Natural killer cell (primary cell): Measurements from ENCODE around the gene IFNL1. TPM values are rescaled to one million over a fixed set of nuclear protein-coding genes. Genes with fewer than 3 reads are reported as not detected.

Source experiments
- ATAC-seq, 3 donors: fragments of 150-1000 bp in 2 of 3; fragments of 200-7000 bp in 1 of 3; cut with Tn5 transposase; 1 replicate in 1 of 3; 2 replicates in 2 of 3; pipeline ENCODE4 v1.10.0; 2021; ENCODE audit warnings: mild to moderate bottlenecking in 2 of 3, moderate library complexity in 2 of 3
- DNase-seq, 2 donors: peaks; one replicate each; pipeline versions ENCODE4 v3.0.0 to v3.0.0-alpha.2; 2013 to 2021; ENCODE audit warnings: mixed read lengths in 1 of 2
- H3K27ac ChIP-seq: one replicate; pipeline ENCODE4 v1.5.1; 2013; ENCODE audit warnings: mild to moderate bottlenecking, low read length
- H3K27me3 ChIP-seq: one replicate; pipeline ENCODE4 v1.6.1; 2013; ENCODE audit warnings: low read length; ENCODE audit not compliant: control insufficient read depth, insufficient read depth
- H3K36me3 ChIP-seq: one replicate; pipeline ENCODE4 v1.6.1; 2013; ENCODE audit warnings: low read length; ENCODE audit not compliant: control insufficient read depth, insufficient read depth
- H3K4me1 ChIP-seq: one replicate; pipeline ENCODE4 v1.6.1; 2013; ENCODE audit warnings: low read length; ENCODE audit not compliant: control insufficient read depth, insufficient read depth
- H3K4me3 ChIP-seq: one replicate; pipeline ENCODE4 v1.5.1; 2013; ENCODE audit warnings: low read length
- H3K9me3 ChIP-seq: one replicate; pipeline ENCODE4 v1.6.1; 2013; ENCODE audit warnings: low read length; ENCODE audit not compliant: control insufficient read depth, insufficient read depth
- H3K27ac Mint-ChIP-seq, 2 donors: one replicate each; pipeline ENCODE4 v1.8.0; 2022; ENCODE audit warnings: mild to moderate bottlenecking in 2 of 2, mixed read lengths in 2 of 2, moderate library complexity in 1 of 2
- H3K27me3 Mint-ChIP-seq, 2 donors: one replicate each; pipeline ENCODE4 v1.8.0; 2022; ENCODE audit warnings: low read depth in 2 of 2, mixed read lengths in 2 of 2
- H3K36me3 Mint-ChIP-seq: one replicate; pipeline ENCODE4 v1.8.0; 2022; ENCODE audit warnings: mixed read lengths
- H3K4me1 Mint-ChIP-seq, 2 donors: one replicate each; pipeline ENCODE4 v1.8.0; 2022; ENCODE audit warnings: mixed read lengths in 2 of 2
- H3K4me3 Mint-ChIP-seq: one replicate; pipeline ENCODE4 v1.8.0; 2022; ENCODE audit warnings: mild to moderate bottlenecking, moderate library complexity, mixed read lengths
- H3K9me3 Mint-ChIP-seq, 2 donors: one replicate each; pipeline ENCODE4 v1.8.0; 2022; ENCODE audit warnings: mixed read lengths in 2 of 2
- CTCF ChIP-seq: fragments of 200-600 bp; IDR thresholded peaks from one replicate; pipeline ENCODE4 v1.8.0; 2022; ENCODE audit warnings: antibody characterized with exemption
- WGBS: methylation state at CpG from one replicate; pipeline ENCODE4 v1.1.7; 2013; ENCODE audit warnings: missing lambda C conversion rate; ENCODE audit not compliant: insufficient coverage; 5-methylcytosine and 5-hydroxymethylcytosine counted together
- intact Hi-C: fragments of 100-400 bp; cut with micrococcal nuclease; formaldehyde crosslinking; loops from one replicate; pipeline ENCODE4 v1.14.2; 2022
- total RNA-seq, 4 donors: library from RNA; stranded (reverse); fragments of 120-200 nt in 1 of 4; gene quantifications; one replicate each; pipeline versions ENCODE4 v1.2.3 to v1.2.4, GENCODE V29; 2013 to 2022

The IFNL1 gene
- total RNA-seq, 3 donors from 2014 or later (not counting 1 experiment from before 2014, with no cell fraction given) = 0.33 to 1.4 TPM; not detected in 1

GRCh38 chr19:39319098-39319891, 23.1 kb downstream of the IFNL1 start:
- Mint-ChIP-seq H3K27ac (peak overlapping the region; percentile 2 to 25), H3K4me1 (peaks cover 35 to 49% of the 10 kb centered on the region in 2 donors), H3K9me3 (no peaks in the 10 kb centered on the region), H3K27me3 (no peaks in the 10 kb centered on the region), H3K4me3 (peak overlapping the region; percentile 78), H3K36me3 (no peaks in the 10 kb centered on the region)
- no peak overlapping the region for H3K27ac ChIP-seq
- no peaks in the 10 kb centered on the region for H3K9me3 ChIP-seq
- H3K27me3 ChIP-seq = no peaks in the 10 kb centered on the region
- H3K36me3 ChIP-seq = peaks cover 14% of the 10 kb centered on the region
- 66% methylated on average over 5 of the region's 5 CpGs for WGBS
- intact Hi-C loops = no loop called here
- no peak for DNase-seq
- no peak for ATAC-seq
- no peak for TF ChIP-seq CTCF
- H3K4me1 ChIP-seq = peaks cover 21% of the 10 kb centered on the region
- H3K4me3 ChIP-seq = peak overlapping the region; percentile 71

GRCh38 chr19:39319892-39320248, 23.7 kb downstream of the IFNL1 start:
- Mint-ChIP-seq H3K9me3 (no peaks in the 10 kb centered on the region), H3K27ac (peak overlapping the region in 1 of 2 donors; percentile 25), H3K36me3 (no peaks in the 10 kb centered on the region), H3K27me3 (no peaks in the 10 kb centered on the region), H3K4me1 (peaks cover 35 to 49% of the 10 kb centered on the region in 2 donors), H3K4me3 (peak overlapping the region; percentile 91)
- DNase-seq = no peak
- Histone ChIP-seq H3K4me1 (peaks cover 21% of the 10 kb centered on the region), H3K36me3 (peaks cover 9% of the 10 kb centered on the region), H3K27ac (no peak overlapping the region), H3K9me3 (no peaks in the 10 kb centered on the region), H3K4me3 (peak overlapping the region; percentile 71), H3K27me3 (no peaks in the 10 kb centered on the region)
- no peak for ATAC-seq
- intact Hi-C loops = no loop called here
- no peak for TF ChIP-seq CTCF
- WGBS = 37% methylated on average over 7 of the region's 16 CpGs

GRCh38 chr19:39321117-39321831, 25.1 kb downstream of the IFNL1 start:
- Mint-ChIP-seq H3K4me1 (peaks cover 35 to 49% of the 10 kb centered on the region in 2 donors), H3K4me3 (peak overlapping the region; percentile 84), H3K27me3 (no peaks in the 10 kb centered on the region), H3K9me3 (no peaks in the 10 kb centered on the region), H3K36me3 (no peaks in the 10 kb centered on the region), H3K27ac (peak overlapping the region; percentile 67 to 87)
- Histone ChIP-seq H3K27me3 (no peaks in the 10 kb centered on the region), H3K36me3 (peaks cover 10% of the 10 kb centered on the region), H3K9me3 (no peaks in the 10 kb centered on the region), H3K4me3 (no peak overlapping the region), H3K4me1 (peaks cover 21% of the 10 kb centered on the region), H3K27ac (peak overlapping the region; percentile 40)
- no peak for TF ChIP-seq CTCF
- WGBS = 11% methylated on average over 8 of the region's 10 CpGs
- intact Hi-C loops = no loop called here
- ATAC-seq (peak in 1 of 3 donors; percentile 23), DNase-seq (no peak)
